OCI-LY7 (cell line): ENCODE data around the gene H1-8.
"Not testable (repeated sequence)": the region's sequence is repeated elsewhere in the genome, so short reads cannot be mapped to it uniquely, and the experiment has no call there.

Experiments used
- CTCF ChIP-seq: fragments of 200-600 bp; sonication (generic); conservative IDR thresholded peaks from 2 replicates; pipeline ENCODE4 v1.5.1; 2014; ENCODE audit warnings: mild to moderate bottlenecking, antibody characterized with exemption, low read length, moderate library complexity, mixed read lengths
- EZH2phosphoT487 ChIP-seq: fragments of 200-600 bp; sonication (generic); IDR thresholded peaks from 2 replicates; pipeline ENCODE4 v1.6.1; 2018; ENCODE audit warnings: low read depth, borderline replicate concordance, mild to moderate bottlenecking, mixed run types, antibody characterized with exemption, low read length, moderate library complexity, mixed read lengths

DNA sequence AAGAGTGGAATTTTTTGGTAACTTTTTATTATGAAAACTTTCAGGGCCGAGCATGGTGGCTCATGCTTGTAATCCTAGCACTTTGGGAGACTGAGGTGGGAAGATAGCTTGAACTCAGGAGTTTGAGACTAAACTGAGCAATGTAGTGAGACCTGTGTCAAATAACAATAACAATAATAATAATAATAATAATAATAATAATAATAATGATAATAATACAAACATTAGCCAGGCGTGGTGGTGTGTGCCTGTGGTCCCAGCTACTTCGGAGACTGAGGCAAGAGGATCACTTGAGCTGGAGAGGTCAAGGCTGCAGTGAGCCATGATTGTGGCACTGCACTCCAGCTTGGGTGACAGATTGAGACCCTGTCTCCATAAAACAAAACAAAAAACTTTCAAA, 3.0 kb downstream of the H1-8 start:
- TF ChIP-seq CTCF, EZH2phosphoT487: not testable (repeated sequence)
